GM21717 (cell line): ENCODE results near the gene NEXMIF.
"Not testable (repeated sequence)": the region's sequence is repeated elsewhere in the genome, so short reads cannot be mapped to it uniquely, and the experiment has no call there.

Source experiments
- ATAC-seq: cut with Tn5 transposase; IDR thresholded peaks from one replicate; pipeline ENCODE4 v1.9.1; 2021; ENCODE audit warnings: mild to moderate bottlenecking, moderate library complexity; ENCODE audit not compliant: unreplicated experiment

Gene NEXMIF

DNA sequence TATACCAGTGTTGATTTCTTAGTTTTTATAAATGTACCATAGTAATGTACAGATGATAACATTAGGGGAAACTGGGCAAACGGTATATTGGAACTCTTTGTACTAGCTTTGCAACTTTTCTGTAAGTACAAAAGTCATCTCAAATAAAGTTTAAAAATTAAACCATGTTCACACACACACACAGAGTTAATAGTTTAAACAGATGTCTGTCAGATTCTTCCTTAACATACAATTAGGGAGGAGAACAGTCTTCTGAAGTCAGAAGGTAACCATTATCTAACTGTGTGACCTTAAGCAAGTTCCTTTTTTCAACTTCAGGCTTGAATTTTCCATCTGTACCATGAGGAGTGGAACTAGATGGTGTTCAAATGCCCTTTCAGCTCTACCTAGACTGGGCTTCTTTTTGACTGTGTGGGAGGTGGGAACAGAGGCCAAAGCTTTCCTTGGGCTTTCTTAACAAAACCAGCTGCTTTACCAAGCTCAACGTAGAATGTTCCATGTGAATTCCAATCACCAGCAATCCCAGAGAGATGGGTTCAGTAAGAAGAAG lies 127.8 kb downstream of the NEXMIF start:
- ATAC-seq: no peak

DNA sequence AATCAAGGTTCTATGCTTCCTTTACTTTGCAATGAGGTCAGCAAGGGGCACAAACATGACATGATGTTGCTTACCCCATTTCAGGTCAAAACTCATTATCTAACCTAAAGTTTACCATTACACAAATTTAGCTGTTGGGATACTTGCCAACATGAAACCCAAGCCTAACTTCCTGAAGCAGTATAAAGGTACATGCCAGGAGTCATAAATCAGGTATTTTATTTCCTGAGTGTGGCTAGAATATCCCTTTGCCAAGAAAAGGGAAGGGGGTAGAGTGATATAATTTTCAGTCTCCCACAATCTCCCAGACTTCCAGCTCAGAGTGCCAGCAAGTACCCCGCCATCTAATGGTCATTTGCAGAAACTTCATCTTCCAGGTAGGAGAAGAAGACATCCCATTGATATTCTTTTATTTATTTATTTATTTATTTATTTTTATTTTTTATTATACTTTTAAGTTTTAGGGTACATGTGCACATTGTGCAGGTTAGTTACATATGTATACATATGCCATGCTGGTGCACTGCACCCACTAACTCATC lies 136.6 kb downstream of the NEXMIF start:
- ATAC-seq: no peak

GRCh38 chrX:74784629-74785028 lies 140.6 kb downstream of the NEXMIF start:
- ATAC-seq: no peak

- no peak for ATAC-seq
Observed at GRCh38 chrX:74781507-74782034, 143.7 kb downstream of the NEXMIF start.

DNA sequence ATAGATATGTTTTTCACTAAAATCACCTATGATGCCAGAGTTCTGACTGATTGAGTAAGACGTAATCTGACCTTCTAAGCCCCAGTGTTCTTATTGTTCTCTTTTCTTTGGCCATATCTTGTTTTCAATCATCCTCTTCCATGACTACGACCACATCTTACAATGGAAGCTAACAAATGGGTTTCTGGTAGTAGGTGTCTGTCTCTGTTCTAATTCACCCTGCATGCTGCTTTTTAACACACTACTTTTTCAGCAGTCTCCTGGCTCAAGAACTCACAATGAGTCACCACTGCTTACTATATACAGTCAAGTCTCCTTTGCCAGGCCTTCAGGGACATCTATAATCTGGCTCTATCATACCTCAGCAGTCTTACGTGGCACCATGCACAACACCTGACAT lies 146.1 kb downstream of the NEXMIF start:
- ATAC-seq: no peak

DNA sequence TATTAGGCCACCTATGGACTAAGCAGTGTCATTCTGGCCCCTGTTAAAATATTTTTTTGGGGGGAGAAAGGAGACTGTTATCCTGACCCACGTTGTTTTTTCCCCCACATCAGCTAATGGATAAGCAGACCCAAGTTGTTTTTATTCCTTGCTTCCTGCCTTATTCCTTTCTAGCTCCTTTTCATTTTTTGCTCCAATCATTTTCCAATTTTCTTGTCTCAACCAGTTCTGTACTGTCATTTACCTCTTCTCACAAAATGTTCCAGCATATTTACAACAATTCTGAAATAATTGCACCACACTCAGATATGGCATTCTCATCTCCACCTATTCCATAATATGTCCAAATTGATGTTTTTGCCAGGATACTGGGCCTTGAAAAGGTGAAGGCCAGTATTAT lies 150.3 kb downstream of the NEXMIF start:
- ATAC-seq: no peak

- no peak for ATAC-seq
Observed at GRCh38 chrX:74736450-74736849, 188.8 kb downstream of the NEXMIF start.

GRCh38 chrX:74705269-74705668 lies 220.0 kb downstream of the NEXMIF start:
- ATAC-seq: no peak

- ATAC-seq: not testable (repeated sequence)
Observed at GRCh38 chrX:74701343-74701742, 223.9 kb downstream of the NEXMIF start.

GRCh38 chrX:74684466-74684865 lies 240.8 kb downstream of the NEXMIF start:
- no peak for ATAC-seq
